ENCODE results near the gene LRP1-AS. TPM values are rescaled to one million over a fixed set of nuclear protein-coding genes. Genes with fewer than 3 reads are reported as not detected.

Gene LRP1-AS
- total RNA-seq, 1 donor from 2014 or later: not detected

DNA sequence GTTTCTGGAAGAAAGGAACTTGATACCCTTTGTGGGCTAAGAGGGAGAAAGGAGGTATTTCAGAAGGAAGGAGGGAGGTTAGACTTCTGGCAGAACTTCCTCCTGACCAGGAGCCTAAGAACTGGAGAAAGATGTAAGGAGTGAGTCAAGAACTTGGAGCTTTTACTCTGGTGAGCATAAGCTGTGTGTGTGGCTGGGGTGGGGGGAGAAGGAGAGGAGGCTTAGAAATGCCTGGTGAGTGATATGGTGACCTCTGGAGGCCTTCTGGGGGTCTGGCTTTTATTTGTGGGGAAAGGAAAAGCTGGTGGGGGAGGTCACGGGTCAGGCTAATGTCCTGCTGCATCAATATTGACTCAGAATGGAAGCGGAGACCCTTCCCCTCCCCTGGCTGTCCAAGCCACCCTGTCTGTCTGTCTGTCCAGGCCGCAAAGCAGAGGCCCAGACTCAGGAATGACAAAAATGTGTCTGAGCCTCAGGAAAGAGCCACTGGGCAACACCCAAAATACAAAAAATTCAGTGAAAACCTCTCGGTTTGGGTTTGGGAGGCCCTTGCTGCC is 14.3 kb downstream of the LRP1-AS start:
- TF ChIP-seq POLR2AphosphoS5 (IDR thresholded peaks at IDR 0.05; ENCODE audit: insufficient read depth in 1 of 2, low read depth in 1 of 2) (no peak), POLR2A (IDR thresholded peaks at IDR 0.05) (no peak)
- TF ChIP-seq, protein P1, sequence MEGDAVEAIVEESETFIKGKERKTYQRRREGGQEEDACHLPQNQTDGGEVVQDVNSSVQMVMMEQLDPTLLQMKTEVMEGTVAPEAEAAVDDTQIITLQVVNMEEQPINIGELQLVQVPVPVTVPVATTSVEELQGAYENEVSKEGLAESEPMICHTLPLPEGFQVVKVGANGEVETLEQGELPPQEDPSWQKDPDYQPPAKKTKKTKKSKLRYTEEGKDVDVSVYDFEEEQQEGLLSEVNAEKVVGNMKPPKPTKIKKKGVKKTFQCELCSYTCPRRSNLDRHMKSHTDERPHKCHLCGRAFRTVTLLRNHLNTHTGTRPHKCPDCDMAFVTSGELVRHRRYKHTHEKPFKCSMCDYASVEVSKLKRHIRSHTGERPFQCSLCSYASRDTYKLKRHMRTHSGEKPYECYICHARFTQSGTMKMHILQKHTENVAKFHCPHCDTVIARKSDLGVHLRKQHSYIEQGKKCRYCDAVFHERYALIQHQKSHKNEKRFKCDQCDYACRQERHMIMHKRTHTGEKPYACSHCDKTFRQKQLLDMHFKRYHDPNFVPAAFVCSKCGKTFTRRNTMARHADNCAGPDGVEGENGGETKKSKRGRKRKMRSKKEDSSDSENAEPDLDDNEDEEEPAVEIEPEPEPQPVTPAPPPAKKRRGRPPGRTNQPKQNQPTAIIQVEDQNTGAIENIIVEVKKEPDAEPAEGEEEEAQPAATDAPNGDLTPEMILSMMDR (IDR thresholded peaks at IDR 0.05): no peak
- peaks cover 96% of the 10 kb centered on the region for H3K4me1 ChIP-seq
- no peaks in the 10 kb centered on the region for H3K36me3 ChIP-seq
- no peak for DNase-seq (ENCODE audit: extremely low spot score in 2 of 2)
- no peaks in the 10 kb centered on the region for H3K27me3 ChIP-seq
- intact Hi-C loops (cut with DNase I): no loop called here
- H3K9me3 ChIP-seq: no peaks in the 10 kb centered on the region
- H3K27ac ChIP-seq: peak overlapping the region; percentile 99
- H3K4me3 ChIP-seq: peak overlapping the region; percentile 24 to 90

- intact Hi-C loops (cut with DNase I): no loop called here
- peaks cover 88% of the 10 kb centered on the region for H3K4me1 ChIP-seq
- H3K27ac ChIP-seq: peak overlapping the region; percentile 99
- no peak for DNase-seq (ENCODE audit: extremely low spot score in 2 of 2)
- H3K36me3 ChIP-seq: no peaks in the 10 kb centered on the region
- H3K4me3 ChIP-seq: peak overlapping the region; percentile 79 to 90
- no peaks in the 10 kb centered on the region for H3K9me3 ChIP-seq
- TF ChIP-seq POLR2A (IDR thresholded peaks at IDR 0.05): no peak
- TF ChIP-seq, protein P1 (IDR thresholded peaks at IDR 0.05): no peak
- no peak for TF ChIP-seq POLR2AphosphoS5 (IDR thresholded peaks at IDR 0.05; ENCODE audit: insufficient read depth in 1 of 2, low read depth in 1 of 2)
- no peaks in the 10 kb centered on the region for H3K27me3 ChIP-seq
These were observed 15.3 kb downstream of the LRP1-AS start for GRCh38 chr12:57131896-57132744.

GRCh38 chr12:57130941-57131340 is 16.5 kb downstream of the LRP1-AS start:
- no peak for TF ChIP-seq POLR2A (IDR thresholded peaks at IDR 0.05)
- no peak for TF ChIP-seq POLR2AphosphoS5 (IDR thresholded peaks at IDR 0.05; ENCODE audit: insufficient read depth in 1 of 2, low read depth in 1 of 2)
- TF ChIP-seq, protein P1 (IDR thresholded peaks at IDR 0.05): no peak
- Histone ChIP-seq H3K4me1 (peaks cover 84% of the 10 kb centered on the region), H3K27ac (peak overlapping the region; percentile 99), H3K4me3 (peak overlapping the region; percentile 79 to 90), H3K27me3 (no peaks in the 10 kb centered on the region), H3K9me3 (no peaks in the 10 kb centered on the region), H3K36me3 (no peaks in the 10 kb centered on the region)
- no peak for DNase-seq (ENCODE audit: extremely low spot score in 2 of 2)
- intact Hi-C loops (cut with DNase I): no loop called here

DNA sequence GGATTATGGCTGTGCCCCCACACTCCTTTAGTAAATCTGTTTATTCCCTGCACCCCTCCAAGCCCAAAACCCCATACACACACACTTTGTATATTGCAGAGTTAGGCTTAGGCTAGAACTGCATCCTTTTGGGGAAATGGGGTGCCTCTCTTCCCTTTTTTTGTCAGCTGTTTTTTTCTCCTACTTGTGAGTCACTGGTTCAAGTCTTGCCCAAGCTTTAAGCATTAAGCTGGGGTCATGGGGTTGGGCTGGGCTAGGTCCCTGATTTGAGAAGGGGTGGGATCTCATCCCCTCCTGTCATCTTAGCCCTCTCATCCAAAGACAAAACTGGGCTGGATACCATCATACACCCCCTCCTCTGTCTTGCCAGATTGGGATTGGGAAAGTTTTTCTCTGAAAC is 17.5 kb downstream of the LRP1-AS start:
- intact Hi-C loops (cut with DNase I): loop anchor here (2.0 kb wide), 1 partner anchor 45 kb away; no protein-coding TSS in a partner anchor
- peaks cover 73% of the 10 kb centered on the region for H3K4me1 ChIP-seq
- no peaks in the 10 kb centered on the region for H3K36me3 ChIP-seq
- peak overlapping the region; percentile 79 to 90 for H3K4me3 ChIP-seq
- peak in 1 of 2 donors; percentile 2 for TF ChIP-seq POLR2A (IDR thresholded peaks at IDR 0.05)
- TF ChIP-seq POLR2AphosphoS5 (IDR thresholded peaks at IDR 0.05; ENCODE audit: insufficient read depth in 1 of 2, low read depth in 1 of 2): no peak
- TF ChIP-seq, protein P1 (IDR thresholded peaks at IDR 0.05): no peak
- no peaks in the 10 kb centered on the region for H3K27me3 ChIP-seq
- DNase-seq (ENCODE audit: extremely low spot score in 2 of 2): no peak
- no peaks in the 10 kb centered on the region for H3K9me3 ChIP-seq
- H3K27ac ChIP-seq: peak overlapping the region; percentile 99

Data from vagina (tissue), 2 donors.